Skin of body (tissue), 3 donors: ENCODE results near the gene ZBTB45. TPM values are rescaled to one million over a fixed set of nuclear protein-coding genes. Genes with fewer than 3 reads are reported as not detected.
"Not testable (repeated sequence)": the region's sequence is repeated elsewhere in the genome, so short reads cannot be mapped to it uniquely, and the experiment has no call there.

Experiments used
- DNase-seq: peaks from one replicate; lab custom pipeline; 2025; lab: John Stamatoyannopoulos, UW
- small RNA-seq: library from RNA; depleted of rRNA; stranded (forward); fragments of <200 nt; gene quantifications from one replicate; pipeline ENCODE3, GENCODE V24; 2014; ENCODE audit warnings: low replicate concordance
- total RNA-seq: library from RNA; depleted of rRNA; stranded (reverse); fragments of >200 nt; gene quantifications from one replicate; pipeline ENCODE4 v1.2.3, GENCODE V29; 2014

ZBTB45 gene
- total RNA-seq, 1 donor from 2014 or later: 3.7 TPM

DNA sequence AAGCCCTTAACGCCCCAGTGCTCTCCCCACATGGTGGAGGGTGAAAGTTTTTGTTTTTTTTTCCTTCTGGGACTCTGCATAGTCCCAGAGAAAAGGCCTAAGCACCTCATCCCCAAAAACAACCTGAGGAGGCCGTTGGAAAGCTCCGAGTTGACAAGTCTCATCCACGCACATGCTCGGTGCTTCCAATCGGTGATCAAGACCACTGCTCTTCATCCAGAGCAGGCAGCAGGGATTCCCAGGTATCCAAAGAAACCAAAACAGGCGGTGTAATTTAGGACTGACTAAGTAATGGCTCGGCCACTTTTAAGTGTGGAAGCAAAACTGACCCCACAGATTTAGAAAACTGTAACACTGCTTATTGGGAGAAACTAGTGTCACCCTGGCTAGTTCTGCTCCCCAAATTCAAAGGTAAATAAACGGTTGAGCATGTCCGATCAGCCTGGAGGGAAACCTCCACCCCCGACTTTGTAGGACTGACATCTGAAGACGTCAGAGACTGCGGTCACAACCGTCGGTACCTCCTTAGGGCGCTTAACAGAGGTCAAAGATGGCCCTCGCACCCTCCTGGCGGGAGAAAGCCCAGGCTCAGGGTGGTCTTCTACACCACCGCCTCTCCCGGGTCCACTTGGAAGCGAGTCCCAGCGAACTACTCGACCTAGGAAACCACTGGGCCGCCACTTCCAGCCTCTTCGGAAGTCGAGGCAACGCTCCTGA, 44.5 kb downstream of the ZBTB45 start:
- DNase-seq: no peak

DNA sequence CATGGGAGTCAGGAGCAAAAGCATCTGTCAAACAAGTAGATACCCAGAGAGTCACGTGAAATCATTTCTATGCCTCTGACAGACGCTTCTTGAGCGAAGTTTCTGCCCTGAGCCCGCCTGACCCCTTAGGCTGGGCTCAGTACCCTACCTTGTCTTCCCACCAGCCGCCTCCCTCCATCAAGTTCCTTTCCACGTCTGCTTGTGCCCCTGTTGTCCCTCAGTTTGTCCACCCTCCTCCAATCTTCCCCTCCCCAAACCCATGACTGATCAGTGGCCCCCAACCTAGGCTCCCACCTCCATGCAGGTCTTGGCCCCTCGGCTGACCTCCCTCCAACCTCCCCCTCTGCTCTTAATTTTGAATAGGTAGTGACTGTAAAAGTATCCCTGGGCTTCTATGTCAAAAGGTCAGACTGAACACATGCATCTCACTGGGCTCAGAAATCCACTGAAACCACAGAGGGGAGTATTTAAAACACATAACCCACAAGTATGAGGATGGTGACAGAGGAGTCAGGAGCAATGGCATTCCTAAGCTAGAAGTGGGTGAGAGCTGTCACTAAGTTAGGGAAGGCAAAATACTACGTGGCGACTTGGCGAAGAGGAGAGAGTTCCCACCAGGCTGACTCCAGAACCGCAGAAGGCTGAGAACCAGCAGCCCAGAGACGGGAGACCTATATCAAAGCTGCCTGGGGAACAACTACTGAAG, 45.2 kb downstream of the ZBTB45 start:
- DNase-seq: no peak

DNA sequence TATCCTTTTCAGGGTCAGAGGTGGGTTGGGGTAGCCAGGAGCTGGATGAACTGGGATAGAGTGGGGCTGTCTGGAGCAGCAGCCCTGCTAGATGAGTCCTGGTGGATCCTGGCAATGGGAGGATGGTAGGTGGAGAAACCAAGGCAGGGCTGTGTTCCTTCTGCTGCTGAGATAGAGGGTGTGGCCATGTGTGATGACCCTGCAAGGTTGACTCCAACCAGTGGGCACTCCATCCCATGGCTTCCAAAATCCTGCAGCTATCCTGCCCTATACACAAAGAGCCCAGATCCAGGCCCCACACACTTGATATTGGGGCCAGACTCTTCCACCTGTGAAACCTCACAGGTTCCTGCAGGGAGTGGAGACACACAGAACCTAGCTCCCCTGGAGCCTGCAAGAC, 45.8 kb downstream of the ZBTB45 start:
- no peak for DNase-seq

DNA sequence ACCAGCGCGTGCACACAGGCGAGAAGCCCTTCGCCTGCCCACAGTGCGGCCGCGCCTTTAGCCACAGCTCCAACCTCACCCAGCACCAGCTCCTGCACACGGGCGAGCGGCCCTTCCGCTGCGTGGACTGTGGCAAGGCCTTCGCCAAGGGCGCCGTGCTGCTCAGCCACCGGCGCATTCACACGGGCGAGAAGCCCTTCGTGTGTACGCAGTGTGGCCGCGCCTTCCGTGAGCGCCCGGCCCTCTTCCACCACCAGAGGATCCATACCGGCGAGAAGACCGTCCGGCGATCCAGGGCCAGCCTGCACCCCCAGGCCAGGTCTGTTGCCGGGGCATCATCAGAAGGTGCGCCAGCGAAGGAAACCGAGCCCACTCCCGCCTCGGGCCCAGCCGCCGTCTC, 47.9 kb downstream of the ZBTB45 start:
- no peak for DNase-seq

DNA sequence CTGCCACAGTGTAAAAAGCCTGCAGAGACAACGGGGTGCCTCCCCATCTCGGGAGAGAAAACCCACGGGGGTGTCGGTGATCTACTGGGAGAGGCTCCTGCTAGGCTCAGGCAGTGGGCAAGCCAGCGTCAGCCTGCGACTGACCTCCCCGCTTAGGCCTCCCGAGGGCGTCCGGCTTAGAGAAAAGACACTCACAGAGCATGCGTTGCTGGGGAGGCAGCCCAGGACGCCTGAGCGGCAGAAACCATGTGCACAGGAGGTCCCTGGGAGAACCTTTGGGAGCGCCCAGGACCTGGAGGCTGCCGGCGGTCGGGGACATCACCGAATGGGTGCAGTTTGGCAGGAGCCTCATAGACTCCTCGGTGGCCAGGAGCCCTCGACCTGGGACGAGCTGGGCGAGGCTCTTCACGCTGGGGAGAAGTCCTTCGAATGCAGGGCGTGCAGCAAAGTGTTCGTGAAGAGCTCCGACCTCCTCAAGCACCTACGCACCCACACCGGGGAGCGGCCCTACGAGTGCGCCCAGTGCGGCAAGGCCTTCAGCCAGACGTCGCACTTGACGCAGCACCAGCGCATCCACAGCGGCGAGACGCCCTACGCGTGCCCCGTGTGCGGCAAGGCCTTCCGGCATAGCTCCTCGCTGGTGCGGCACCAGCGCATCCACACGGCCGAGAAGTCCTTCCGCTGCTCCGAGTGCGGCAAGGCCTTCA, 48.6 kb downstream of the ZBTB45 start:
- DNase-seq: not testable (repeated sequence)

DNA sequence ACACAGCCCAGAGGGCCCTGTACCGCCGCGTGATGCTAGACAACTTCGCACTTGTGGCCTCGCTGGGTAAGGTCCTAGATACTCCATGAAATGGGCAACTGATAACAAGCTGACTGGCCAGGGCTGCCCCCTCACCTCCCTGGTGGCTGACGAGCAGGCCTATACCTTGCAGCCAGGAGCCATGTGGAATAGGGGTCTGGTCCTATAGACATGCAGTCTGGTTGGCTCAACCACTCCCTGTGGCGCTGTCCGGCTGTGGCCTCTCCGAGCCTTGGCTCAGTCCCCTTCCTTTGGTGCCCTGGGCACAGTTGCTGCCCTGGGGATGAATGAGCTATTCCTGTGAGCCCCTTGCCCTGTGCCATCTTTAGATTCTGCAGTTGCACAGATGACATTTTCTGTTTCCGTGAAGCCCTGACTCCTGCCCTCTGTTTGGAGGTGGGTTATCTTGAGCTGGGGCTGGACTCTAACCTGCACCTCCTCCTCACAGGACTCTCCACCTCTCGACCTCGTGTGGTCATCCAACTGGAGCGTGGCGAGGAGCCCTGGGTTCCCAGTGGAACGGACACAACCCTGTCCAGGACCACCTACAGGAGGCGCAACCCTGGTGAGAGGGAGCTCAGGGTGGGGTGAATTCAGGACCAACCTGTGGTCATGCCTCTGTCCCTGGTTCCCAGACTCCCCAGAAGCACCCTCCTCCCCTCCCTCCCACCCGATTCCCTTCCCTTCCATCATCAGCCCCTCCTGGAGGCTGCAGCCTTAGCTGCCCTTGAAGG, 50.2 kb downstream of the ZBTB45 start:
- no peak for DNase-seq

DNA sequence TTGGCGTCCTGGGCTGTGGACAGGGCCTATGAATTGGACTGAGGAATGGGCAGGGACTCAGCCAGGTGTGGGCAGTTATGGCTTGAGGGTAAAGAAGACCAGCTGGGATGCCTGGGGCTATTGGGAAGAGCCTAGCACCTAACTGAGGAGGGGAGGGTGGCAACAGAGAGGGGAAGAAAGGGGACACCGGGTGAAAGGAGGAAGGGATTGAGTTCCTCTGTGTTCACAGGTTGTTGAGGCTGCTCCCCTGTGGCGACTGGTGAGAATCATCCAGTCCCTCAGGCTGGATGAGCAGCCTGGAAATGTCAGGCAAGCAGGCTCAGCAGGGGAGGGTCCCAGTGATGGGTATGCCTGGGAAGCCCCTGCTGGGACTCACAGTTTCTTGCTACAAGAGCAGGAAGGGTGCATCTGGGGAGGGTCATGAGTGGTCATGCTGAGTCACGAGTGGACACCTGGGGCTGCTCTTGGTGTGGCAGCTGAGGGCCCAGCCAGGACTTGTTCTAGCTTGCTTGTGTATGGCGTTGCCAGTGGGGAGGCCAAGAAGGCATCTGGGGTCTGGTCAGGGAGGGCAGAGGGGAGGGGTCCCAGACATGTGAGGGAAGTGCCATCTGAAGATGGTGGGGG, 51.3 kb downstream of the ZBTB45 start:
- no peak for DNase-seq

DNA sequence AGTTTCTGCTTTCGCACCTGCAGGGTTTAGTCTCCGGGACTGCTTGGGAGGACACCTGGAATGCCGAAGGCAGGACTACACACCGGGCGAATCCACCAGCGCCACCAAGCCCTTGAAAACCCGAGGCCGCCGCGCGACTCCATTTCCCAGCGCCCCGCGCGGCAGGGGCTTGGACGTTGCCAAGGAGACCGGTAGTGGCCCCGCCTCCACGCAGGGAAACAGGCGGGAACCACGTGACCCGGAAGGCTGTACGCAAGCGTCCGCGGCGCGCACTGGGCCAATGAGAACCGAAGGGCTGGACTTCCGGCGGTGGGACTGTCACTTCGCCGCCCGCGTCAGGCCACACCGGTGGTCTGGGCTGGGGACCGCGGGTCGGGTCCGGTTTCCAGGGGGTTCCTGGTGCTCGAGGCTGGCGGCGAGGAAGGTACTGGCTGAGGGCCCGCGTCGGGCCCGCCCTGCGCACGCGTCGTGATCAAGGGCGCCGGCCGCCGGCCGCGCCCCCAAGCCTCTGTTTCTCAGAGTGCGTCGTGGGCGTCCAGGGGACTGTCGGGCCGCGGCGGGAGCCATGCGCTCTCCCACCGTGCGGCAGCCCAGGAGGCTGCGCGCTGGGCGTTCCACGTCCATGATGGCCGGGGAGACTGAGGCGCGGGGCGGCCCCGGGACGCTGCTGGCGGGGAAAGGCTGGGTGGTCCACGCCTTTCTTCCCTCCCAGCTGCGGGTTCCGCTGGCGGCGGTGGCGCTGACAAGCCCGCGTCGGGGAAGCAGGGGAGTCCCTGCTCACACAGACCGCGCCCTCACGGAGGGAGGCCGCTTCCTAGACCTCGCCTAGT, 52.6 kb downstream of the ZBTB45 start, which contains the start of gene ZNF324:
ZNF324 (plus strand) TSS at position 321 of the 830 bp plus-strand sequence. CDS start 2,106 bp downstream, outside the sequence.
- DNase-seq: peak; percentile 95

DNA sequence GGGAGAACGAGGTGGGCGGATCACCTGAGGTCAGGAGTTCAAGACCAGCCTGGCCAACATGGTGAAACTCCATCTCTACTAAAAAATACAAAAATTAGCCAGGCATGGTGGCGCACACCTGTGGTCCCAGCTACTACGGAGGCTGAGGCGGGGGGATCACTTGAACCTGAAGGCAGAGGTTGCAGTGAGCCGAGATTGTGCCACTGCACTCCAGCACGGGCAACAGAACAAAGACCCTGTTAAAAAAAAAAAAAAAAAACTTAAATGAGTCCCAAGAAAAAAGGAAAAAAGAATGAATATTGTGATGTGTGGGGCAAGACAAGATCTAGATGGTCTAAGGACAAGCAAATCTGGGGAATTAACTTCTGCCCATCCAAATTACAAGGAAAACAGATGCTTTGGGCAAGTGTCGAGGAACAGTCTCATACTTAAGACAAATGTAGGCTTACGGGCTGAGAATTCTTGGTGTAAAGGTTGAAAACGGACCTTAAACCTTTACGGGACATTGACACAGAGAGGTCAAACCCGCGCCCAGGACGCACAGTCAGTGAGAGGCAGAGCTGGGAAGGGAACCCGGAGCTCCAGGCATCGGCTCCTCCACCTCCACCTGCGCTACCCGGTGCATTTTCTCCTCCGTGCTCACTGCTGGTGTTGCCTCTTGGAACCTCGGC, 53.4 kb downstream of the ZBTB45 start:
- no peak for DNase-seq

Small RNA genes within 50 kb of the gene (small RNA-seq; reads per million reads assigned to genes)
- gene MIR6807 (0.09 reads per million), gene RN7SL525P (not detected), gene RN7SL693P (not detected), gene RNU6-1337P (not detected)

Other genes with a start within 250 kb of the ZBTB45 start
- 6.7 TPM for gene ZNF8, start 240.9 kb downstream of the ZBTB45 start, total RNA-seq
- 38.9 TPM for gene ERVK3-1, start 214.4 kb downstream of the ZBTB45 start, total RNA-seq
- gene ZSCAN22, start 192.8 kb downstream of the ZBTB45 start, total RNA-seq: 2.8 TPM
- gene A1BG, start 166.3 kb downstream of the ZBTB45 start, total RNA-seq: 5.1 TPM
- 1.6 TPM for gene ZNF497, start 157.1 kb downstream of the ZBTB45 start, total RNA-seq
- gene ZNF837, start 138.8 kb downstream of the ZBTB45 start, total RNA-seq: 0.69 TPM
- 1,739 TPM for gene RPS5, start 132.5 kb downstream of the ZBTB45 start, total RNA-seq
- 0.99 TPM for gene RNF225, start 124.2 kb downstream of the ZBTB45 start, total RNA-seq
- gene ZNF584, start 111.2 kb downstream of the ZBTB45 start, total RNA-seq: 8.4 TPM
- gene ZNF132, start 79.7 kb downstream of the ZBTB45 start, total RNA-seq: 3.6 TPM
- gene ZNF324B, start 68.2 kb downstream of the ZBTB45 start, total RNA-seq: 5.6 TPM
- 9.5 TPM for gene ZNF324, start 52.7 kb downstream of the ZBTB45 start, total RNA-seq
- 4.6 TPM for gene ZNF446, start 43.5 kb downstream of the ZBTB45 start, total RNA-seq
- 4.4 TPM for gene SLC27A5, start 7.8 kb downstream of the ZBTB45 start, total RNA-seq
- gene TRIM28, start 24.3 kb upstream of the ZBTB45 start, total RNA-seq: 214 TPM
- gene CHMP2A, start 35.3 kb upstream of the ZBTB45 start, total RNA-seq: 49.3 TPM
- 42.7 TPM for gene UBE2M, start 38.8 kb upstream of the ZBTB45 start, total RNA-seq
- gene MZF1, start 53.5 kb upstream of the ZBTB45 start, total RNA-seq: 11.0 TPM